K562 (cell line): ENCODE results near the gene STX1B. TPM values are rescaled to one million over a fixed set of nuclear protein-coding genes. Genes with fewer than 3 reads are reported as not detected.
A peak's percentile ranks its signal among the peaks of the same experiment; 100 is the strongest.

Source experiments
- DEAF1 ChIP-seq: fragments of 450-650 bp; formaldehyde crosslinking; IDR thresholded peaks from 2 replicates; pipeline ENCODE4 v1.4.0; 2020; ENCODE audit warnings: mild to moderate bottlenecking, moderate library complexity
- EWSR1 ChIP-seq: fragments of 450-650 bp; IDR thresholded peaks from 2 replicates; pipeline ENCODE4 v1.6.1; 2018; ENCODE audit warnings: borderline replicate concordance, mild to moderate bottlenecking, low read depth, moderate library complexity; ENCODE audit not compliant: partially characterized antibody
- GABPB1 ChIP-seq: sonication (generic); formaldehyde crosslinking; IDR thresholded peaks from 2 replicates; pipeline ENCODE4 v1.8.0; 2022; ENCODE audit warnings: mild to moderate bottlenecking, missing genetic modification reagents
- GATA2 ChIP-seq: sonication (generic); formaldehyde crosslinking; IDR thresholded peaks from 2 replicates; pipeline ENCODE4 v1.4.0; 2020; ENCODE audit warnings: mild to moderate bottlenecking, missing genetic modification reagents
- JUN ChIP-seq, 2 experiments: sonication (generic) in 1 of 2; formaldehyde crosslinking in 1 of 2; IDR thresholded peaks; 2 replicates each; pipeline versions ENCODE4 v1.6.1 to v1.8.0; 2012 to 2022; ENCODE audit warnings: borderline replicate concordance in 2 of 2, mild to moderate bottlenecking in 2 of 2, improper control_type of control experiment in 1 of 2, low read depth in 1 of 2, low read length in 1 of 2, missing genetic modification reagents in 1 of 2
- MEIS2 ChIP-seq: fragments of 450-650 bp; IDR thresholded peaks from 2 replicates; pipeline ENCODE4 v1.6.1; 2014; ENCODE audit warnings: mild to moderate bottlenecking; ENCODE audit not compliant: partially characterized antibody
- NEUROD1 ChIP-seq: fragments of 150-350 bp; IDR thresholded peaks from 2 replicates; pipeline ENCODE4 v1.6.1; 2014; ENCODE audit warnings: borderline replicate concordance, low read length, low read depth; ENCODE audit not compliant: partially characterized antibody
- NFYB ChIP-seq: IDR thresholded peaks from 2 replicates; pipeline ENCODE4 v1.6.1; 2011; ENCODE audit warnings: mild to moderate bottlenecking, moderate library complexity; ENCODE audit not compliant: insufficient read length; ENCODE audit errors: extremely low read depth
- OTX1 ChIP-seq: fragments of 450-650 bp; formaldehyde crosslinking; IDR thresholded peaks from 2 replicates; pipeline ENCODE4 v1.4.0; 2022; ENCODE audit warnings: mild to moderate bottlenecking
- PRPF4 ChIP-seq: fragments of 200-400 bp; formaldehyde crosslinking; IDR thresholded peaks from one replicate; pipeline ENCODE4 v1.6.1; 2017; ENCODE audit warnings: low read length, low read depth, mild to moderate bottlenecking; ENCODE audit not compliant: insufficient read depth, poor library complexity, severe bottlenecking
- SAFB ChIP-seq: fragments of 200-400 bp; formaldehyde crosslinking; IDR thresholded peaks from 2 replicates; pipeline ENCODE4 v1.6.1; 2017; ENCODE audit warnings: low read depth, low read length, borderline replicate concordance
- SMAD3 ChIP-seq: fragments of 450-650 bp; formaldehyde crosslinking; conservative IDR thresholded peaks from 2 replicates; pipeline ENCODE4 v1.4.0; 2020; ENCODE audit warnings: mild to moderate bottlenecking
- STAG1 ChIP-seq: sonication (generic); formaldehyde crosslinking; IDR thresholded peaks from 2 replicates; pipeline ENCODE4 v1.5.0; 2020; ENCODE audit warnings: missing genetic modification reagents, borderline replicate concordance
- TAF7 ChIP-seq: fragments of 450-650 bp; IDR thresholded peaks from 2 replicates; pipeline ENCODE4 v1.6.1; 2016; ENCODE audit warnings: missing genetic modification characterization, missing compliant biosample characterization
- TCF7 ChIP-seq: sonication (generic); IDR thresholded peaks from 2 replicates; pipeline ENCODE4 v1.6.1; 2016; ENCODE audit warnings: antibody characterized with exemption, borderline replicate concordance
- YBX1 ChIP-seq: fragments of 450-650 bp; IDR thresholded peaks from 2 replicates; pipeline ENCODE4 v1.7.1; 2016; ENCODE audit warnings: mild to moderate bottlenecking
- ZNF609 ChIP-seq: sonication (generic); formaldehyde crosslinking; IDR thresholded peaks from 2 replicates; pipeline ENCODE4 v1.8.1; 2023; ENCODE audit warnings: missing genetic modification reagents, mild to moderate bottlenecking, borderline replicate concordance
- ZNF655 ChIP-seq: fragments of 250-450 bp; sonication (Bioruptor Pico); IDR thresholded peaks from 2 replicates; pipeline ENCODE4 v1.5.0; 2021
- ZSCAN29 ChIP-seq: fragments of 450-650 bp; IDR thresholded peaks from 2 replicates; pipeline ENCODE4 v1.6.1; 2017
- ZZZ3 ChIP-seq: fragments of 450-650 bp; IDR thresholded peaks from 2 replicates; pipeline ENCODE4 v1.6.1; 2016; ENCODE audit warnings: antibody characterized with exemption, mild to moderate bottlenecking, moderate library complexity
- polyA plus RNA-seq, 8 experiments: library from polyadenylated mRNA; depleted of rRNA in 4 of 8; stranded (reverse) in 5 of 8; unstranded in 3 of 8; fragments of >200 nt; fragmentation: Nextera tagmentation in 2 of 8; fragmentation: Illumina TruSeq in 1 of 8; extraction: Ambion mirVana in 2 of 8; extraction: Trizol in 1 of 8; gene quantifications; 2 replicates each; pipeline versions ENCODE4 v1.2.1 to v1.2.3, GENCODE V29; 2011 to 2014; ENCODE audit warnings: inconsistent platforms in 1 of 8, missing spikeins in 1 of 8
- total RNA-seq, 7 experiments: library from RNA; depleted of rRNA in 6 of 7; stranded (reverse); fragments of >200 nt in 6 of 7; fragmentation: Illumina TruSeq in 2 of 7; extraction: Trizol in 2 of 7; gene quantifications; 2 replicates each; pipeline versions ENCODE4 v1.2.1 to v1.2.3, GENCODE V29; 2011 to 2021; ENCODE audit warnings: low replicate concordance in 1 of 7

Gene STX1B
- total and polyA plus RNA-seq, 9 of the 15 experiments (the other 6 are each of a cell fraction or from before 2014, with no cell fraction given) = 0.07 to 2.5 (median 0.86) TPM

GRCh38 chr16:30949650-30950515 is 60.6 kb downstream of the STX1B start (continued):
- TF ChIP-seq GATA2 = peak; percentile 72; the same call in 1 of the 2 replicates
- no peak for TF ChIP-seq DEAF1 (CRISPR knock-in tag)
- TF ChIP-seq STAG1 (CRISPR knock-in tag) = no peak
- TF ChIP-seq TAF7 (tag) = peak; percentile 32
- no peak for TF ChIP-seq ZNF655 (CRISPR knock-in tag)
- peak; percentile 69; the same call in 1 of the 2 replicates for TF ChIP-seq GABPB1 (CRISPR knock-in tag)
- no peak for TF ChIP-seq ZNF609 (CRISPR knock-in tag)
- no peak for TF ChIP-seq PRPF4
- no peak for TF ChIP-seq YBX1
- no peak for TF ChIP-seq ZSCAN29
- no peak for TF ChIP-seq ZZZ3
- no peak; the same call in 1 of the 2 replicates for TF ChIP-seq JUN (IDR thresholded peaks at IDR 0.05; ENCODE audit: borderline replicate concordance, low read depth, low read length)
- TF ChIP-seq JUN (CRISPR knock-in tag; IDR thresholded peaks at IDR 0.05; ENCODE audit: borderline replicate concordance) = no peak; the same call in 1 of the 2 replicates
- no peak for TF ChIP-seq SAFB
- no peak for TF ChIP-seq EWSR1
- no peak for TF ChIP-seq MEIS2
- no peak for TF ChIP-seq SMAD3 (CRISPR knock-in tag)
- peak; percentile 66 for TF ChIP-seq OTX1
- TF ChIP-seq TCF7 = no peak
- peak; percentile 59 for TF ChIP-seq NEUROD1
- no peak for TF ChIP-seq NFYB
